Bronchial epithelial cell (primary cell): ENCODE data around the gene GATC. TPM values are rescaled to one million over a fixed set of nuclear protein-coding genes. Genes with fewer than 3 reads are reported as not detected.
"Not testable (repeated sequence)": the region's sequence is repeated elsewhere in the genome, so short reads cannot be mapped to it uniquely, and the experiment has no call there.

ENCODE experiments used
- DNase-seq: peaks from one replicate; pipeline ENCODE4 v3.0.0-alpha.2; 2010; ENCODE audit warnings: low read depth
- FAIRE-seq: peaks from 2 replicates; lab custom pipeline; 2011; peaks lifted over from hg19 to GRCh38; lab: Jason Lieb, UNC
- H3K27me3 ChIP-seq: 2 replicates; pipeline ENCODE4 v1.5.1; 2011; ENCODE audit warnings: low read length; ENCODE audit not compliant: control insufficient read depth, insufficient read depth
- H3K36me3 ChIP-seq: 2 replicates; pipeline ENCODE4 v1.5.1; 2011; ENCODE audit warnings: low read length; ENCODE audit not compliant: control insufficient read depth, insufficient read depth
- H3K4me3 ChIP-seq: 2 replicates; pipeline ENCODE4 v1.5.1; 2011; ENCODE audit warnings: mild to moderate bottlenecking, low read depth, low read length, control low read depth
- CTCF ChIP-seq: IDR thresholded peaks from 2 replicates; pipeline ENCODE4 v1.5.1; 2011; ENCODE audit warnings: mild to moderate bottlenecking, moderate library complexity, low read length, control low read depth, inconsistent platforms; ENCODE audit not compliant: insufficient read depth, severe bottlenecking
- total RNA-seq: library from RNA; depleted of rRNA; stranded (reverse); fragments of >200 nt; gene quantifications from 2 replicates; pipeline ENCODE4 v1.2.1, GENCODE V29; 2014

Gene GATC
- total RNA-seq, 1 donor from 2014 or later: 21.6 TPM

GRCh38 chr12:120485961-120486881, 40.0 kb downstream of the GATC start:
- Histone ChIP-seq H3K36me3 (no peaks in the 10 kb centered on the region), H3K27me3 (no peaks in the 10 kb centered on the region), H3K4me3 (no peak overlapping the region)
- DNase-seq (no peak), FAIRE-seq (no peak)
- TF ChIP-seq CTCF: no peak

GRCh38 chr12:120487552-120487951, 41.3 kb downstream of the GATC start:
- not testable (repeated sequence) for H3K36me3 ChIP-seq, H3K27me3 ChIP-seq, H3K4me3 ChIP-seq, DNase-seq, FAIRE-seq

GRCh38 chr12:120488057-120488640, 41.9 kb downstream of the GATC start:
- DNase-seq: no peak
- Histone ChIP-seq H3K36me3 (peaks cover 2% of the 10 kb centered on the region), H3K27me3 (no peaks in the 10 kb centered on the region), H3K4me3 (no peak overlapping the region)
- TF ChIP-seq CTCF: no peak
- FAIRE-seq: no peak

- H3K36me3 ChIP-seq: peaks cover 2% of the 10 kb centered on the region
- no peak overlapping the region for H3K4me3 ChIP-seq
- FAIRE-seq: no peak
- no peak for DNase-seq
- no peak for TF ChIP-seq CTCF
- no peaks in the 10 kb centered on the region for H3K27me3 ChIP-seq
These were observed 42.8 kb downstream of the GATC start for GRCh38 chr12:120489018-120489417.

GRCh38 chr12:120490325-120490724, 44.1 kb downstream of the GATC start:
- Histone ChIP-seq H3K36me3 (peaks cover 2% of the 10 kb centered on the region), H3K4me3 (no peak overlapping the region), H3K27me3 (no peaks in the 10 kb centered on the region)
- TF ChIP-seq CTCF: no peak
- no peak for FAIRE-seq
- no peak for DNase-seq

- no peak for TF ChIP-seq CTCF
- no peak for DNase-seq
- FAIRE-seq: no peak
These were observed 44.7 kb downstream of the GATC start for GRCh38 chr12:120490833-120491512.

More at GRCh38 chr12:120490833-120491512, 44.7 kb downstream of the GATC start:
- Histone ChIP-seq H3K27me3 (no peaks in the 10 kb centered on the region), H3K4me3 (no peak overlapping the region), H3K36me3 (peaks cover 2% of the 10 kb centered on the region)
